Vagina (tissue), 2 donors: ENCODE data around the gene VIPR2. TPM values are rescaled to one million over a fixed set of nuclear protein-coding genes. Genes with fewer than 3 reads are reported as not detected.
"Not testable (repeated sequence)": the region's sequence is repeated elsewhere in the genome, so short reads cannot be mapped to it uniquely, and the experiment has no call there.

ENCODE experiments used
- DNase-seq, 2 donors: peaks; one replicate each; pipeline ENCODE4 v3.0.0-alpha.2; 2017; ENCODE audit errors: extremely low spot score in 2 of 2
- H3K27ac ChIP-seq: fragments of 200-600 bp; sonication (generic); one replicate; pipeline ENCODE4 v1.5.1; 2019
- H3K27me3 ChIP-seq: fragments of 200-600 bp; sonication (generic); one replicate; pipeline ENCODE4 v1.5.1; 2019
- H3K36me3 ChIP-seq, 2 donors: fragments of 200-600 bp; sonication (generic); one replicate each; pipeline ENCODE4 v1.5.1; 2017 to 2019
- H3K4me1 ChIP-seq: fragments of 200-600 bp; sonication (generic); one replicate; pipeline ENCODE4 v1.5.1; 2019
- H3K4me3 ChIP-seq, 2 donors: fragments of 200-600 bp; sonication (generic); 1 replicate in 1 of 2; 2 replicates in 1 of 2; pipeline ENCODE4 v1.5.1; 2016 to 2019
- H3K9me3 ChIP-seq: fragments of 200-600 bp; sonication (generic); one replicate; pipeline ENCODE4 v1.5.1; 2019
- CTCF ChIP-seq, 3 experiments: fragments of 450-650 bp in 2 of 3; fragments of 200-600 bp in 1 of 3; sonication (generic) in 1 of 3; IDR thresholded peaks; one replicate each; pipeline ENCODE4 v1.5.1; 2017 to 2019; ENCODE audit warnings: antibody characterized with exemption in 3 of 3, mild to moderate bottlenecking in 2 of 3, moderate library complexity in 2 of 3
- POLR2A ChIP-seq, 2 donors: fragments of 450-650 bp; IDR thresholded peaks; one replicate each; pipeline ENCODE4 v1.6.1; 2017; ENCODE audit warnings: antibody characterized with exemption in 2 of 2, mild to moderate bottlenecking in 2 of 2, moderate library complexity in 2 of 2
- POLR2AphosphoS5 ChIP-seq, 2 donors: sonication (generic); formaldehyde crosslinking; IDR thresholded peaks; one replicate each; pipeline ENCODE4 v1.9.0; 2017; ENCODE audit warnings: antibody characterized with exemption in 2 of 2, mild to moderate bottlenecking in 2 of 2, low read depth in 1 of 2; ENCODE audit not compliant: insufficient read depth in 1 of 2
- intact Hi-C: fragments of 100-400 bp; cut with DNase I; formaldehyde crosslinking; loops from one replicate; pipeline ENCODE4 v1.15.1; 2023
- total RNA-seq: library from RNA; depleted of rRNA; stranded (reverse); fragments of >200 nt; gene quantifications from one replicate; pipeline ENCODE4 v1.2.3, GENCODE V29; 2016

The VIPR2 gene
- total RNA-seq, 1 donor from 2014 or later = 11.3 TPM

- intact Hi-C loops = no loop called here
- Histone ChIP-seq H3K9me3 (no peaks in the 10 kb centered on the region), H3K36me3 (no peaks in the 10 kb centered on the region), H3K27ac (no peak overlapping the region), H3K27me3 (no peaks in the 10 kb centered on the region), H3K4me3 (no peak overlapping the region), H3K4me1 (no peaks in the 10 kb centered on the region)
- TF ChIP-seq POLR2A (IDR thresholded peaks at IDR 0.05) (no peak), POLR2AphosphoS5 (IDR thresholded peaks at IDR 0.05; ENCODE audit: insufficient read depth in 1 of 2, low read depth in 1 of 2) (no peak), CTCF (IDR thresholded peaks at IDR 0.05) (no peak)
- no peak for DNase-seq
Observed at GRCh38 chr7:159086301-159086925, 58.3 kb downstream of the VIPR2 start.

- TF ChIP-seq POLR2A (IDR thresholded peaks at IDR 0.05) = no peak
- TF ChIP-seq POLR2AphosphoS5 (IDR thresholded peaks at IDR 0.05; ENCODE audit: insufficient read depth in 1 of 2, low read depth in 1 of 2) = no peak
- TF ChIP-seq CTCF (IDR thresholded peaks at IDR 0.05) = no peak
- no peak for DNase-seq
- H3K27me3 ChIP-seq = no peaks in the 10 kb centered on the region
Observed at GRCh38 chr7:159084069-159084801, 60.4 kb downstream of the VIPR2 start.

GRCh38 chr7:159083698-159084068, 61.0 kb downstream of the VIPR2 start:
- no peak overlapping the region for H3K4me3 ChIP-seq
- no peaks in the 10 kb centered on the region for H3K27me3 ChIP-seq
- H3K27ac ChIP-seq = no peak overlapping the region
- DNase-seq = no peak
- no peaks in the 10 kb centered on the region for H3K9me3 ChIP-seq
- H3K4me1 ChIP-seq = no peaks in the 10 kb centered on the region
- intact Hi-C loops = no loop called here
- TF ChIP-seq CTCF (IDR thresholded peaks at IDR 0.05) (no peak), POLR2A (IDR thresholded peaks at IDR 0.05) (no peak), POLR2AphosphoS5 (IDR thresholded peaks at IDR 0.05; ENCODE audit: insufficient read depth in 1 of 2, low read depth in 1 of 2) (no peak)
- no peaks in the 10 kb centered on the region for H3K36me3 ChIP-seq

More at GRCh38 chr7:159084069-159084801, 60.4 kb downstream of the VIPR2 start:
- no peak overlapping the region for H3K27ac ChIP-seq
- H3K4me1 ChIP-seq = no peaks in the 10 kb centered on the region
- no peaks in the 10 kb centered on the region for H3K9me3 ChIP-seq
- intact Hi-C loops = no loop called here
- no peak overlapping the region for H3K4me3 ChIP-seq
- no peaks in the 10 kb centered on the region for H3K36me3 ChIP-seq

- H3K27me3 ChIP-seq = no peaks in the 10 kb centered on the region
- H3K9me3 ChIP-seq = no peaks in the 10 kb centered on the region
- intact Hi-C loops = no loop called here
- no peak for DNase-seq
- no peaks in the 10 kb centered on the region for H3K36me3 ChIP-seq
- H3K27ac ChIP-seq = no peak overlapping the region
- no peak overlapping the region for H3K4me3 ChIP-seq
- TF ChIP-seq CTCF (IDR thresholded peaks at IDR 0.05) (no peak), POLR2A (IDR thresholded peaks at IDR 0.05) (no peak), POLR2AphosphoS5 (IDR thresholded peaks at IDR 0.05; ENCODE audit: insufficient read depth in 1 of 2, low read depth in 1 of 2) (no peak)
- no peaks in the 10 kb centered on the region for H3K4me1 ChIP-seq
Observed at GRCh38 chr7:159083001-159083697, 61.5 kb downstream of the VIPR2 start.

- DNase-seq, H3K9me3 ChIP-seq, H3K27me3 ChIP-seq, intact Hi-C loops, H3K4me1 ChIP-seq, H3K36me3 ChIP-seq, H3K4me3 ChIP-seq, H3K27ac ChIP-seq: not testable (repeated sequence)
Observed at GRCh38 chr7:159082075-159082474, 62.6 kb downstream of the VIPR2 start.
